ENCODE measurements around the gene GATA5. TPM values are rescaled to one million over a fixed set of nuclear protein-coding genes. Genes with fewer than 3 reads are reported as not detected.

Gene GATA5
- polyA plus RNA-seq, 1 of the 3 experiments (the other 2 are of a cell fraction) = not detected

- TF ChIP-seq USF2 (IDR thresholded peaks at IDR 0.05; ENCODE audit: borderline replicate concordance, low read depth, low read length) (no peak), MAX (IDR thresholded peaks at IDR 0.05; ENCODE audit: low read depth) (no peak)
Observed at GRCh38 chr20:62504323-62504722, 28.5 kb upstream of the GATA5 start (continued).

DNA sequence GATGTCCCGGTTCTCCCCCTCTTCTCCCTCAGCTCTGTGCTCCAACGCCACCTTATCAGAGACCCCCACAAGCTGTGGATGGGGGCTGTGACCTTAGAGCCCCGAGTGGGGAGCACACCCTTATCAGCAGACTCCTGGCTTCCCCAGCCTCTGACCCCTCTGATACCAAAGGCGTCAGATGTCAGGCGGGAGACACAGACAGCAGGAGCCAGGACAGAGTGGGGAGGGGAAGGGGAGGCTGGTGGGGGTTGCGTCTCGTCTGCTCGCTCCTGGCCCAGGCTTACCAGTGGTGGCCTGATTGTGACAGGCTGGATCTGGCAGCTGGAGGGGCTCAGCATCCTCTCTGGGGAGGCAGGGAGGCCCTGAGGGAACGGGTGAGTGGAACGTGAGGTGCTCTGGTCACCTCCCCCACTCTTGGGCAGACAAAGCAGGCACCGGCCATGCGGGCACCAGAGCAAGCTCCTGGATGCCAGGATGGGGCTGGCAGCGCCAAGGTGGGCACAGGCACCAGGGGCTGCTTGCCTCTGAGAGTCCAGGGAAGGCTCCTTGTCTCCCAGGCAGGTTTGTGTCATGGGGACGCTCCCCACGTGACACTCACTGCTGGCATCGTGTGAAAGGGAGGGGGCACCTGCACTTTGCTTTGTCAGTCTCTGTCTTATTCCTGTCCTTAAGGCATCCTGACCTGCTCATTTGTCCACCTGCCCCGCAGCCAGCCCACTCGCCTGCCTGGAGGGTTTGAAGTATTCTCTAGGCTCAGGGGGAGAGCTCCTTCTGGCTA lies 27.8 kb upstream of the GATA5 start:
- WGBS (ENCODE audit: low lambda C conversion rate) = 39% methylated on average over 17 of the region's 18 CpGs
- Histone ChIP-seq H4K20me1 (ENCODE audit: insufficient read depth) (no peaks in the 10 kb centered on the region), H3K9me2 (no peaks in the 10 kb centered on the region), H3K9me3 (no peaks in the 10 kb centered on the region), H3K4me2 (no peak overlapping the region), H3K4me1 (ENCODE audit: control insufficient read depth in 1 of 2, insufficient read depth in 2 of 2, low read depth in 1 of 2, low read length in 1 of 2) (peaks cover 0 to 11% of the 10 kb centered on the region in 2 experiments; a peak in 1 of 4 replicates), H3K79me2 (ENCODE audit: insufficient read depth) (no peaks in the 10 kb centered on the region), H3K27me3 (ENCODE audit: insufficient read depth) (no peaks in the 10 kb centered on the region), H3F3A (replicated peaks; ENCODE audit: insufficient read depth) (no peaks in the 10 kb centered on the region), H2AFZ (ENCODE audit: low read depth) (no peak overlapping the region), H3K27ac (ENCODE audit: low read depth in 2 of 2, low read length in 1 of 2) (peak overlapping the region in 1 of 2 experiments; percentile 50; a peak in 2 of 4 replicates), H3K36me3 (replicated peaks in 1 of 2; ENCODE audit: control insufficient read depth in 1 of 2, insufficient read depth in 2 of 2, low read length in 1 of 2) (no peaks in the 10 kb centered on the region), H3K9ac (no peak overlapping the region), H3K4me3 (ENCODE audit: low read depth in 2 of 2, low read length in 1 of 2) (no peak overlapping the region)
- peak; percentile 72 for DNase-seq
- ChIA-PET CTCF (interaction anchor here (0.6 to 5.1 kb wide), 7 partner anchors 46 to 201 kb away, joined by 3 to 51 read pairs (median 3); no protein-coding TSS in a partner anchor), POLR2A (no interaction called here)
- TF ChIP-seq TAF1 (IDR thresholded peaks at IDR 0.05; ENCODE audit: borderline replicate concordance, low read depth, low read length) = no peak
- no peak for TF ChIP-seq EZH2phosphoT487 (IDR thresholded peaks at IDR 0.05; ENCODE audit: borderline replicate concordance, low read depth)
- TF ChIP-seq RCOR1 (IDR thresholded peaks at IDR 0.05; ENCODE audit: low read length) = no peak
- no peak for TF ChIP-seq YY1 (IDR thresholded peaks at IDR 0.05; ENCODE audit: low read depth)
- TF ChIP-seq GATA2 (CRISPR knock-in tag; IDR thresholded peaks at IDR 0.05) = peak; percentile 26; the same call in 1 of the 2 replicates
- TF ChIP-seq FOXJ3 (CRISPR knock-in tag; IDR thresholded peaks at IDR 0.05) = 0 out of 2 replicates have a peak, but pooled peaks have one; percentile 15
- TF ChIP-seq, protein P1, sequence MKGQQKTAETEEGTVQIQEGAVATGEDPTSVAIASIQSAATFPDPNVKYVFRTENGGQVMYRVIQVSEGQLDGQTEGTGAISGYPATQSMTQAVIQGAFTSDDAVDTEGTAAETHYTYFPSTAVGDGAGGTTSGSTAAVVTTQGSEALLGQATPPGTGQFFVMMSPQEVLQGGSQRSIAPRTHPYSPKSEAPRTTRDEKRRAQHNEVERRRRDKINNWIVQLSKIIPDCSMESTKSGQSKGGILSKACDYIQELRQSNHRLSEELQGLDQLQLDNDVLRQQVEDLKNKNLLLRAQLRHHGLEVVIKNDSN (IDR thresholded peaks at IDR 0.05; ENCODE audit: borderline replicate concordance, low read depth) = no peak

- Histone ChIP-seq H3K9me2 (no peaks in the 10 kb centered on the region), H3K36me3 (replicated peaks in 1 of 2; ENCODE audit: control insufficient read depth in 1 of 2, insufficient read depth in 2 of 2, low read length in 1 of 2) (no peaks in the 10 kb centered on the region), H3K27me3 (ENCODE audit: insufficient read depth) (no peaks in the 10 kb centered on the region), H2AFZ (ENCODE audit: low read depth) (no peak overlapping the region), H3K4me3 (ENCODE audit: low read depth in 2 of 2, low read length in 1 of 2) (no peak overlapping the region), H4K20me1 (ENCODE audit: insufficient read depth) (no peaks in the 10 kb centered on the region), H3K9ac (no peak overlapping the region), H3K9me3 (no peaks in the 10 kb centered on the region), H3K27ac (ENCODE audit: low read depth in 2 of 2, low read length in 1 of 2) (no peak overlapping the region), H3F3A (replicated peaks; ENCODE audit: insufficient read depth) (no peaks in the 10 kb centered on the region), H3K4me1 (ENCODE audit: control insufficient read depth in 1 of 2, insufficient read depth in 2 of 2, low read depth in 1 of 2, low read length in 1 of 2) (peaks cover 0 to 11% of the 10 kb centered on the region in 2 experiments; a peak in 1 of 4 replicates), H3K79me2 (ENCODE audit: insufficient read depth) (no peaks in the 10 kb centered on the region), H3K4me2 (no peak overlapping the region)
- ChIA-PET POLR2A (no interaction called here), CTCF (interaction anchor here (0.8 to 5.1 kb wide), 7 partner anchors 19 to 289 kb away, joined by 3 to 51 read pairs (median 4); no protein-coding TSS in a partner anchor)
- DNase-seq = no peak
- 71% methylated on average over 8 of the region's 16 CpGs for WGBS (ENCODE audit: low lambda C conversion rate)
- TF ChIP-seq TEAD4 (IDR thresholded peaks at IDR 0.05; ENCODE audit: borderline replicate concordance, insufficient read depth) (no peak), YY1 (IDR thresholded peaks at IDR 0.05; ENCODE audit: low read depth) (no peak), EZH2phosphoT487 (IDR thresholded peaks at IDR 0.05; ENCODE audit: borderline replicate concordance, low read depth) (no peak), NRF1 (IDR thresholded peaks at IDR 0.05; ENCODE audit: low read depth, low read length) (no peak), CHD2 (IDR thresholded peaks at IDR 0.05; ENCODE audit: low read length, partially characterized antibody) (no peak), TAF1 (IDR thresholded peaks at IDR 0.05; ENCODE audit: borderline replicate concordance, low read depth, low read length) (no peak)
- TF ChIP-seq, protein P1 (IDR thresholded peaks at IDR 0.05; ENCODE audit: borderline replicate concordance, low read depth) = no peak
- TF ChIP-seq, protein P2, sequence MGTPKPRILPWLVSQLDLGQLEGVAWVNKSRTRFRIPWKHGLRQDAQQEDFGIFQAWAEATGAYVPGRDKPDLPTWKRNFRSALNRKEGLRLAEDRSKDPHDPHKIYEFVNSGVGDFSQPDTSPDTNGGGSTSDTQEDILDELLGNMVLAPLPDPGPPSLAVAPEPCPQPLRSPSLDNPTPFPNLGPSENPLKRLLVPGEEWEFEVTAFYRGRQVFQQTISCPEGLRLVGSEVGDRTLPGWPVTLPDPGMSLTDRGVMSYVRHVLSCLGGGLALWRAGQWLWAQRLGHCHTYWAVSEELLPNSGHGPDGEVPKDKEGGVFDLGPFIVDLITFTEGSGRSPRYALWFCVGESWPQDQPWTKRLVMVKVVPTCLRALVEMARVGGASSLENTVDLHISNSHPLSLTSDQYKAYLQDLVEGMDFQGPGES (IDR thresholded peaks at IDR 0.05; ENCODE audit: low read depth, low read length) = no peak
Observed at GRCh38 chr20:62502496-62503095, 26.8 kb upstream of the GATA5 start.
